Measurements from ENCODE around the gene DDIT4.
A peak's percentile ranks its signal among the peaks of the same experiment; 100 is the strongest.
"Not testable (repeated sequence)": the region's sequence is repeated elsewhere in the genome, so short reads cannot be mapped to it uniquely, and the experiment has no call there.

DDIT4 gene

GRCh38 chr10:72263613-72264241, 10.0 kb upstream of the DDIT4 start:
- Histone ChIP-seq H3K27ac (peak overlapping the region in 19 of 21 experiments; percentile 2 to 94 (median 67)), H3K4me3 (no peak overlapping the region)

- H3K27ac ChIP-seq: peak overlapping the region in 17 of 21 experiments; percentile 2 to 94 (median 67)
These were observed 9.2 kb upstream of the DDIT4 start for GRCh38 chr10:72264536-72264935.

GRCh38 chr10:72265508-72265907, 8.2 kb upstream of the DDIT4 start:
- Histone ChIP-seq H3K27ac (peak overlapping the region in 3 of 21 experiments; percentile 15 to 24 (median 17)), H3K4me3 (no peak overlapping the region)

More at GRCh38 chr10:72264536-72264935, 9.2 kb upstream of the DDIT4 start:
- no peak overlapping the region for H3K4me3 ChIP-seq

- peak overlapping the region in 2 of 21 experiments; percentile 15 to 17 for H3K27ac ChIP-seq
- H3K4me3 ChIP-seq: no peak overlapping the region
These were observed 7.5 kb upstream of the DDIT4 start for GRCh38 chr10:72265990-72266865.

GRCh38 chr10:72267381-72267780, 6.3 kb upstream of the DDIT4 start:
- no peak overlapping the region for H3K27ac ChIP-seq
- no peak overlapping the region for H3K4me3 ChIP-seq

- H3K4me3 ChIP-seq: no peak overlapping the region
- H3K27ac ChIP-seq: no peak overlapping the region
These were observed 5.8 kb upstream of the DDIT4 start for GRCh38 chr10:72267819-72268399.

- not testable (repeated sequence) for H3K27ac ChIP-seq, H3K4me3 ChIP-seq
These were observed 5.1 kb upstream of the DDIT4 start for GRCh38 chr10:72268475-72269200.

GRCh38 chr10:72270607-72271281, 3.0 kb upstream of the DDIT4 start:
- Histone ChIP-seq H3K4me3 (no peak overlapping the region), H3K27ac (peak overlapping the region in 4 of 21 experiments; percentile 16 to 48 (median 22))

GRCh38 chr10:72272689-72273409, 875 bp upstream of the DDIT4 start:
- H3K4me3 ChIP-seq: peak overlapping the region; percentile 71 to 94 (median 82)
- H3K27ac ChIP-seq: peak overlapping the region; percentile 17 to 98 (median 94)

GRCh38 chr10:72274213-72274729, 547 bp downstream of the DDIT4 start:
- H3K27ac ChIP-seq: peak overlapping the region; percentile 81 to 98 (median 95)
- H3K4me3 ChIP-seq: peak overlapping the region; percentile 71 to 94 (median 82)

- Histone ChIP-seq H3K27ac (peak overlapping the region; percentile 2 to 98 (median 95)), H3K4me3 (peak overlapping the region; percentile 71 to 94 (median 82))
These were observed 1.1 kb downstream of the DDIT4 start for GRCh38 chr10:72274730-72275350.

GRCh38 chr10:72275351-72276012, 1.8 kb downstream of the DDIT4 start:
- Histone ChIP-seq H3K4me3 (peak overlapping the region; percentile 71 to 94 (median 82)), H3K27ac (peak overlapping the region; percentile 8 to 98 (median 95))

- Histone ChIP-seq H3K4me3 (peak overlapping the region; percentile 71 to 94 (median 82)), H3K27ac (peak overlapping the region in 16 of 21 experiments; percentile 26 to 98 (median 95))
These were observed 2.3 kb downstream of the DDIT4 start for GRCh38 chr10:72276013-72276387.

GRCh38 chr10:72276421-72277339, 3.0 kb downstream of the DDIT4 start:
- Histone ChIP-seq H3K4me3 (peak overlapping the region in 4 of 7 experiments; percentile 71 to 94 (median 82)), H3K27ac (peak overlapping the region in 15 of 21 experiments; percentile 21 to 98 (median 95))

GRCh38 chr10:72277340-72277995, 3.7 kb downstream of the DDIT4 start:
- no peak overlapping the region for H3K4me3 ChIP-seq

More at GRCh38 chr10:72277340-72277995, 3.7 kb downstream of the DDIT4 start:
- H3K27ac ChIP-seq: peak overlapping the region in 15 of 21 experiments; percentile 14 to 98 (median 51)
